Right atrium auricular region (tissue), 2 donors: ENCODE results near the gene P2RY14. TPM values are rescaled to one million over a fixed set of nuclear protein-coding genes. Genes with fewer than 3 reads are reported as not detected.

ENCODE experiments used
- DNase-seq: peaks from one replicate; pipeline ENCODE4 v3.0.0-alpha.2; 2019; ENCODE audit warnings: low spot score
- H3K27ac ChIP-seq, 2 donors: fragments of 200-600 bp; sonication (generic); 1 replicate in 1 of 2; 2 replicates in 1 of 2; pipeline ENCODE4 v1.5.1; 2016 to 2019
- H3K27me3 ChIP-seq, 2 donors: fragments of 200-600 bp; sonication (generic); one replicate each; pipeline versions ENCODE4 v1.5.1 to v1.6.0; 2017 to 2019
- H3K36me3 ChIP-seq: fragments of 200-600 bp; sonication (generic); one replicate; pipeline ENCODE4 v1.5.1; 2016
- H3K4me1 ChIP-seq, 2 donors: fragments of 200-600 bp; sonication (generic); one replicate each; pipeline versions ENCODE4 v1.5.1 to v1.6.0; 2017 to 2019
- H3K4me3 ChIP-seq, 2 donors: fragments of 200-600 bp; sonication (generic); 1 replicate in 1 of 2; 2 replicates in 1 of 2; pipeline ENCODE4 v1.5.1; 2017 to 2019; ENCODE audit warnings: mild to moderate bottlenecking in 1 of 2, moderate library complexity in 1 of 2
- H3K9me3 ChIP-seq, 2 donors: fragments of 200-600 bp; sonication (generic); one replicate each; pipeline ENCODE4 v1.5.1; 2019
- CTCF ChIP-seq, 2 donors: fragments of 200-600 bp; sonication (generic); IDR thresholded peaks; one replicate each; pipeline ENCODE4 v1.5.1; 2019; ENCODE audit warnings: antibody characterized with exemption in 2 of 2
- total RNA-seq, 2 donors: library from RNA; depleted of rRNA; stranded (reverse); fragments of >200 nt; gene quantifications; one replicate each; pipeline ENCODE4 v1.1.0, GENCODE V29; 2016

Gene P2RY14
- total RNA-seq, 2 donors from 2014 or later: 1.3 to 3.6 TPM

- H3K27ac ChIP-seq: no peak overlapping the region
- TF ChIP-seq CTCF (IDR thresholded peaks at IDR 0.05): no peak
- no peak for DNase-seq
- no peak overlapping the region for H3K4me3 ChIP-seq
- no peaks in the 10 kb centered on the region for H3K4me1 ChIP-seq
- H3K36me3 ChIP-seq: no peaks in the 10 kb centered on the region
- H3K27me3 ChIP-seq: no peaks in the 10 kb centered on the region
- H3K9me3 ChIP-seq: no peaks in the 10 kb centered on the region
Observed at GRCh38 chr3:151306168-151306810, 27.9 kb upstream of the P2RY14 start.

- no peak for DNase-seq
- H3K27me3 ChIP-seq: no peaks in the 10 kb centered on the region
- no peak overlapping the region for H3K4me3 ChIP-seq
- no peak for TF ChIP-seq CTCF (IDR thresholded peaks at IDR 0.05)
- H3K4me1 ChIP-seq: no peaks in the 10 kb centered on the region
- H3K9me3 ChIP-seq: no peaks in the 10 kb centered on the region
- no peaks in the 10 kb centered on the region for H3K36me3 ChIP-seq
- H3K27ac ChIP-seq: no peak overlapping the region
Observed at GRCh38 chr3:151305775-151306151, 27.4 kb upstream of the P2RY14 start.

GRCh38 chr3:151305060-151305774 lies 26.9 kb upstream of the P2RY14 start:
- no peaks in the 10 kb centered on the region for H3K4me1 ChIP-seq
- no peaks in the 10 kb centered on the region for H3K27me3 ChIP-seq
- TF ChIP-seq CTCF (IDR thresholded peaks at IDR 0.05): no peak
- H3K4me3 ChIP-seq: no peak overlapping the region
- H3K27ac ChIP-seq: no peak overlapping the region
- no peaks in the 10 kb centered on the region for H3K9me3 ChIP-seq
- DNase-seq: no peak
- no peaks in the 10 kb centered on the region for H3K36me3 ChIP-seq

GRCh38 chr3:151303751-151304150 lies 25.4 kb upstream of the P2RY14 start:
- H3K27ac ChIP-seq: no peak overlapping the region
- no peak overlapping the region for H3K4me3 ChIP-seq
- no peaks in the 10 kb centered on the region for H3K36me3 ChIP-seq
- H3K9me3 ChIP-seq: no peaks in the 10 kb centered on the region
- TF ChIP-seq CTCF (IDR thresholded peaks at IDR 0.05): no peak
- H3K4me1 ChIP-seq: no peaks in the 10 kb centered on the region
- DNase-seq: no peak
- no peaks in the 10 kb centered on the region for H3K27me3 ChIP-seq

- TF ChIP-seq CTCF (IDR thresholded peaks at IDR 0.05): no peak
- no peaks in the 10 kb centered on the region for H3K4me1 ChIP-seq
- H3K9me3 ChIP-seq: no peaks in the 10 kb centered on the region
- no peak overlapping the region for H3K4me3 ChIP-seq
- DNase-seq: no peak
- H3K36me3 ChIP-seq: no peaks in the 10 kb centered on the region
- H3K27ac ChIP-seq: no peak overlapping the region
- H3K27me3 ChIP-seq: no peaks in the 10 kb centered on the region
Observed at GRCh38 chr3:151301787-151302186, 23.4 kb upstream of the P2RY14 start.
